Daoy (cell line): ENCODE results near the gene ENDOG. TPM values are rescaled to one million over a fixed set of nuclear protein-coding genes. Genes with fewer than 3 reads are reported as not detected.
"Not testable (repeated sequence)": the region's sequence is repeated elsewhere in the genome, so short reads cannot be mapped to it uniquely, and the experiment has no call there.

Experiments used
- DNase-seq: peaks from one replicate; pipeline ENCODE4 v3.0.0-alpha.2; 2015; ENCODE audit warnings: low read depth
- total RNA-seq: library from RNA; depleted of rRNA; stranded (reverse); fragments of >200 nt; shearing (Covaris generic); gene quantifications from 2 replicates; pipeline ENCODE4 v1.2.3, GENCODE V29; 2014

ENDOG gene
- total RNA-seq, 1 experiment from 2014 or later = 14.1 TPM

DNA sequence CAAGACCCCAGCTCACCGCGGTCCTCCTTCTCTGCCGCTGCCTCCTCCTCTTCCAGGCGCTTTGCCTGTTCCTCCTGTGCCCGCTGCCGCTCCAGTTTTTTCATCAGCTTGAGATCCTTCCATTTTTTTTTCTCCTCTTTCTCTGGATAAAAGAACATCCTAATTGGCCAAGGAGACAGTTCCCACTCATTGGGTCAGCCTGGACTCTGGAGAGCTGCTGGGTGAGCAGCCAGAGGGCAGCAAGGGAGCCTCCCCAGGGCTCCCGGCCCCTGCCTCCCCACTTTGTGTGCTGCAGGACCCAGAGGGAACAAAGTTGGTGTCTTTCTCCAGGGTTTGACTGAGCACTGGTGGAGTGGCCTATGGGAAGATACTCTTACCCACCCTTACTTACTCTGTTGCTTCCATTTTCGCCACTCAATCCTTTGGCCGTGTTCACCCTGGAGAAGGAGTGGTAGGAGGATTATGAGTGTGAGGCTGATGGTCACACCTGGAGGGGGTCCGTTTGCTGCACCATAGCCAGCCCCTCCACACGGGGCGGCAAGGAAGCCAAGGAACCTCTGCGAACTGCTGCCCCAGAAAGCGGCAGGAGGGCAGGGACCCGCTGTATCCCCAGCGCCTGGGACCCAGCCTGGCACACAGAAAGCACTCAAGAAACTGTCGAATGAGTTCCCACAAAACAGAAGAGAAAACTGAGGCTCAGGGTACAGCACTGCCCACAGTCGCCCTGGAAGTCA is 10.6 kb downstream of the ENDOG start:
- DNase-seq = no peak

DNA sequence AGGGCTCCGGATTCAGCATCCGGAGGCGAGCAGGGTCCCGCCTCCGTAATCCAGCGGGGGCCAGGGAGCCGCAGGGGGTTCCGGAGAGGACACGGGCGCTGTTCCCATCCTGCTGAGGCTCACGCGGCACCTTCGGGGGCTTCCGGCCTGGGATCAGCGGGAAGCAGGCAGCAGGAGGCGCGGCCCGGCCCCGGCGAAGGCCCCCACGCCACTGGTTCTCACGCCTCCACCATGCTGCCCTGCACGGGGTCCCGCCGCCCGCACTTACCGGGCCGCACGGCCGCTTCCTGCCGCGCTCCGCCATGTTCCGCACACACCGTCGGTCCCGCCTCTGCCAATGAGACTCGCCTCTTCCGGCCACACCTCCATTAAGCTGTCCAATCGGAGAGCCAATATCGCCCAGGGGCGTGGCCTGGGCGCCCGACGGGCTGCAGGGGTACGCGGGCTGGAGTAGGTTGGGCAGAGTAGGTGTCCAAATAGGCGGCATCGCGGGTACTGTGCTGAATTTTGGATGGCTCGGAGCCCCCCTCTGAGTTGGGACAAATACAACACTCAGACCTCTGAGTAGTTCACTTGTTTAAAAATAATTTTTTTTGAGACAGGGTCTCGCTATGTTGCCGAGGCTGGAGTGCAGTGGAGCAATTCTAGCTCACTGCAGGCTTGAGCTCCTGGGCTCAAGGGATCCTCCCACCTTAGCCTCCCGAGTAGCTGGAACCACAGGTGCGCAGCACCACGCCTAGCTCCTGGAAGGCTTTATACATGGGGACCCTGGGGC is 11.4 kb downstream of the ENDOG start, which contains the start of gene SPOUT1:
SPOUT1 (minus strand) TSS at position 318 of the 775 bp plus-strand sequence; CDS start at position 304, 14 bp downstream.
- peak; percentile 98 for DNase-seq

DNA sequence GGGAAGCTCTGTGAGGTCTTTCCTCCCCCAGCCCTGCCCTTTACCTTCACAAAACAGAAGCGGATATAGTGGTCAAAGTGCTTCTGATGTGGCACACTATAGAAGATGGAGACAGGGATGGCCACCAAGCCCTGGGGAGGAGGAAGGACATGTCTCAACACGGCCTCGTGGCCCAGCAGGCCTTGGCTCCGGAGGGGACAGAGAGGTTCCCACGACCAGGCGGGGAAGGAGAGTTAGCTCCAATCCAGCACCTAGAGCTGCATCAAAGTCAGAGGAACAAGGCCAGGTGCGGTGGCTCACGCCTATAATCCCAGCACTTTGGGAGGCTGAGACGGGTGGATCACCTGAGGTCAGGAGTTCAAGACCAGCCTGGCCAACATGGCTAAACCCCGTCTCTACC is 15.4 kb downstream of the ENDOG start:
- DNase-seq = no peak

DNA sequence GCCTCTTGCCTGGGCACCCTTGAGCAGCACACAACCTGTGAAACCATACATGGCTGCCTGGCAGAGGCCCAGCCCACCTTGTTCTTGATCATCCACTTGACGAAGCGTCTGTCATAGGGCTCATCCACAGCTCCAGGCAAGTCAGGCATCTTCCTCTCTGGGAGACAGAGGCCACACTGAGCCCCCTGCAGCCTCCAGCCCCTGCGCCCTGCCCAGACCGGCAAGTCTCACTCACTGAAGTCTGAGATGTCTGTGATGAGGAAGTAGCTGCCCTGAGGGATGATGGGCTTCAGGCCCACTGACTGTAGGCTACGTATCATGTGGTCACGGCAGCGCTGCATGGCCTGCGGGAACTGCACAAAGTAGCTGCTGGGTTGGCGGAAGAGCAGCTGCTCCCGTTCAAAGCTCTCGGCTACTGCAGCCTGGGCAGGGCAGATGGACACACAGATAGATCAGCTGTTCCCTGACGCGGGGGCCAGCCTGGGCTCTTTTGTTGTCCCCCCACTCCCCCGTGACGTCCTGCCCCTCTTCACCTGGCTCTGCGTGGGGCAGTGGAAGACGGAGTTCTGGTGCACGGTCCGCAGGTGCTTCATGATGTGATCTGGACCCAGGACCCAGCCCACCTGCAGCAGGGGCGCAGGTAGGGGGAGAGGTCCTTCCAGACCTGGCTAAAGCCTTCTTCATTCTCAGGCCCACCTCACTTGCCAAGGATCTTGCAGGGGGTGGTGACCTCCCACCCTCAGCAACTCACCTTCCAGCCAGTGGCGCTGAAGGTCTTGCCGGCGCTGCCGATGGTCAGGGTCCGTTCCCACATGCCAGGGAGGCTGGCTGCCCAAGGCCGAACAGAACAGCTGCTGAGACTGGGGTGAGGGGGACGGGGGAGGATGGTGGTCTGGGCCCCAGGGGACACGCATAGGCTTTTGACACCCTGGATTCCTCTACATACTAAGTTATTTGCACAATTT is 17.2 kb downstream of the ENDOG start:
- DNase-seq = no peak

DNA sequence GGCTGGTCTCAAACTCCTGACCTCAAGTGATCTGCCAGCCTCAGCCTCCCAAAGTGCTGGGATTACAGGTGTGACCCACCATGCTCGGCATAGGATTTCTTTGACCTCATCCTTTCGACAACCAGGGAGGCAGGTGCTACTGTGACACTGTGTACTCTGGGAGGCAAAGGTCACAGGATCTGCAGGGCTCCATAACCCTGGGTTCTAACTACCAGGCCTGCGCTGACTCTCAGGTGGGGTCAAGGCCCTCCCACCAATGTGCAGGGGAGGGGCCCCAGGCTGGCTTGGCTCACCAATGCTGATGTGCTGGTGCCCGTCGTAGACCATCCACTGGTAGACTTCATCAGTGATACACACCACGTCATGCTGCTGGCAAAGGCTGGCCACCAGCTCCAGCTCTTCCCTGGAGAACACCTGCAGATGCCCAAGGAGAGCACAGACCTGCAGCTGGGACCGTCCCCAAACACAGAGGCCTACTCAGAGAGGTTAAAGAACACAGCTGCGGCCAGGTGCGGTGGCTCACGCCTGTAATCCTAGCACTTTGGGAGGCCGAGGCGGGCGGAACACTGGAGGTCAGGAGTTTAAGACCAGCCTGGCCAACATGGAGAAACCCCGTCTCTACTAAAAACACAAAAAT is 18.3 kb downstream of the ENDOG start:
- no peak for DNase-seq

DNA sequence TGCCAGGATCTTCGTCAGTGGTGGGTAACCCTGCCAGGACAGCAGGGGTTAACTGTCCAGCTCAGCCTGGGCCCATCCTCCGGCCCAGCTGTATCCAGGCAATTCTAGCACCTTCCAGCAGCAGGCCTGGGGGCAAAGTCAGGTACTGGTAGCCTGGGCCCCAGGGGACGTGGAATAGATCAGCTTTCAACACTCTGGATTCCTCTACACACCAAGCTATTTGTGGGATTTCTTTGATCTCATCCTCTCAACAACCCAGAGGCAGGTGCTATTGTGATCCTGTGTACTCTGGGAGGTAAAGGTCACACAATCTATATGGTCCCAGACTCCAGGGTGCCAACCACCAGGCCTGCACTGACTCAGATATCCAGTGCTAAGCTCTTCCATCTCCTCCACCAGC is 20.0 kb downstream of the ENDOG start:
- DNase-seq = no peak

DNA sequence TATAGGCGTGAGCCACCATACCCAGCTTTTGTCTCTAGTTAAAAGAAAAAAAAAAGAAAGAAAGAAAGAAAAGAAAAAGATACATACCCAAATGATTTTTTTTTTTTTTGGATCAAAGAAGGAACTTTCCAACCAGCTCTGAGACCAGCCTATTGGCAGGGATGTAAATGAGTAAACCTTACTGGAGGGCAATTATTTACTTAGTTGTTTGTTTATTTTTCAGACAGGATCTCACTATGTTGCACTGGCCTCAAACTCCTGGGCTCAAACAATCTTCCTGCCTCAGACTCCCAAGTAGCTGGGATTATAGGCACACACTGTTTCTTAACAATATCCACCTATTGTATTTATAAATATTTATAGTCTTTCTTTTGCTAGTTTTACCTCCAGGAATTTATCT is 22.2 kb downstream of the ENDOG start:
- DNase-seq = no peak

DNA sequence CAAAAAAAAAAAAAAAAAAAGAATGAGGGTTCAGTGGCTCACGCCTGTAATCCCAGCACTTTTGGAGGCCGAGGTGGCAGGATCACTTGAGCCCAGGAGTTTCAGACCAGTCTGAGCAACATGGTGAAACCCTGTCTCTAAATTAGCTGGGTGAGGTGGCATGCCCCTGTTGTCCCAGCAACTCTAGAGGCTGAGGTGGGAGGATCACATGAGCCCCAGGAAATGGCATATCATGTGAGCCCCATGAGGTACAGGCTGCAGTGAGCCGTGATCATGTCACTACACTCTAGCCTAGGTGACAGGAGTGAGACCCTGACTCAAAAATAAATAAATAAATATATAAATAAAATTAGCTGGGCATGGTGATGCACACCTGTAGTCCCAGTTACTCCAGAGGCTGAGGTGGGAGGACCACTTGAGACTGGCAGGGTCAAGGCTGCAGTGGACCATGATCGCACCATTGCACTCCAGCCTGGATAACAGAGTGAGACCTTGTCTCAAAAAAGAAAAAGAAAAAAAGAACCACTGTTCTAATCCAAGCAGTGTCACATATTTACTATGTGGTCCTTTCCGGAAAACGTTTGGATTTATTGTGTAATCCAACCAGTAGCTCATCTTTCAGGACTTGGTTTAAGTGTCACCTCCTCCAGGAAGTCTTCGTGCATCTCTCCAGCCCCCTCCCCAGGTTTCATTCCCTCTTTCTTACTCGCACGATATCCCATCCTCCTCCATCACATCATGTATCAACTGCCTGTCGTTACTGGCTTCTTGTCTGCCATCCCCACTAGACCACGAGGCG is 23.6 kb downstream of the ENDOG start:
- no peak for DNase-seq

DNA sequence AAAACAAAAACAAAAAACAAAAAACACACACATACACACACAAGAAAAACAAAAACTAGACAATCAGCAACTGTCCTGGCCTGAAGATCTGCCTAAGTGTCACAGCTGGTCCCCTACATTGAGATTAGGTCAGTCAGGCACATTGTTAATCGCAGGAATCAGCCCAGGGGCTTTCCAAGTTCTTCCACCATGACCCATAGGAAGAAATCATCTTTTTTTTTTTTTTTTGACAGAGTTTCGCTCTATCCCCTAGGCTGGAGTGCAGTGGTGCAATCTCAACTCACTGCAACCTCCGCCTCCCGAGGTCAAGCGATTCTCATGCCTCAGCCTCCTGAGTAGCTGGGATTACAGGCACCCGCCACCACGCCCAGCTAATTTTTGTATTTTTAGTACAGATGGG is 24.9 kb downstream of the ENDOG start:
- DNase-seq = not testable (repeated sequence)

DNA sequence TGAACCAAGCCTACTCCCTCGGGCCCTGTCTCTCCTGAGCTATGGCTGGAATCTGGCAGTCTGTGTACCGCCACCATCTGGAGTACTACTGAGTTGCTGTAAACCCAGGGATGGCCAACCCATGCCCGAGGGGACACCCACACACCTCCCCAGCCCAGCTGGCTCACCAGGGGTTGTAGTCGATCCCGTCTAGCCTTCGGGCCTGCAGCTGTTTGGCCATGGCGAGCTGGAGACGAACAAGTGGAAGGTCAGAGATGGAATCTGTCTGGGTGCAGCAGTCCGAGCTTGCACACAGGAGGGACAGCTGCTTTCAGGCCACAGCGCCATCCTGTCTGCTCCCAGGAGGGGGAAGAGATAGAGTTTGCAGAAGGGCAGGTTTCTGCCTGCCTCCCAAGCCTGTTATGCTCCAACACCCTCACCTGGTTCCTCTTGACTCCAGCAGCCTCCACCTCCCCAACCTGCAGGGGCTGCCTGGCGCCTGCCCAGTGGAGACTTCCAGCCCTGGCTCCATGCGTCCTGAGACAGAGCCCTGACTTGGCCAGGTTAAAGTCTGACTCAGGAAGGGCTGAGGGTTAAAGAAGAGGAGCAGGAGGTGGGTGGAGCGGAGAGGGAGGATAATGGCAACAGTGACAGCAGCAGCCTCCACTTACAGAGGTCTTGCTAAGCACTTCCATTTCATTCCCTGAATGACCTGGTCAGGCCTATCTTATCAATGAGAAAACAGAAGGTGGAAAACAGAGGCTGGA is 27.1 kb downstream of the ENDOG start:
- DNase-seq = no peak

DNA sequence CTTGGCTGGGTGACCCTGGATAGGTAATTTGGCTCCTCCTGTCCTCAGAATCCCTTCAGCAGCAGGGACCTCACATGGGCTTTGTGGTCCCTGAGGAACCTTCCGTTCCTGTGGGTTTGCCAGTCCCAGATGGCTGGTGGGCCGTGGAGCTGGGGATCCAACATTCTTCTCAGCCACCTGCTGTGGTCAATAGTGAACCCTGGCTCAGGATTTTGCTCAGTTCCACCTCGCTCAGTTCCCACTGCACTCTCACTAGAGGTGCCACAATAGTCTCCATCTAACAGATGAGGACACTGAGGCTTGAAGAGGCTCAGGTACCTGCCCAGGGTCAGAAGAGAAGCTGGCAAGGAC is 28.4 kb downstream of the ENDOG start:
- DNase-seq = no peak

DNA sequence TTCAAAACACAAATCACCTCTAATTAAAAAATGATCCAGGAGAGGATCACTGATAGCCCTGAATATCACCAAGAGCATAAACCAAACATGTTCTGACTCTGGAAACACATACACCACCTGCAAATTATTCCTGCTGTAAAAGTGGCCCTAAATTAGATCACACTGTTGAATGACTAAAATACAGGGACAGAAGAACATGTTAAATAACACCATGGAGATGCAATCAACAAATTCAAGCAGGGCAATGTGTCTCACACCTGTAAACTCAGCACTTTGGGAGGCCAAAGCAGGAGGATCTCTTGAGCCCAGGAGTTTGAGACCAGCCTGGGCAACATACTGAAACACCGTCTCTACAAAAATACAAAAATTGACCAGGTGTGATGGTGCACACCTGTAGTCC is 29.5 kb downstream of the ENDOG start:
- no peak for DNase-seq

DNA sequence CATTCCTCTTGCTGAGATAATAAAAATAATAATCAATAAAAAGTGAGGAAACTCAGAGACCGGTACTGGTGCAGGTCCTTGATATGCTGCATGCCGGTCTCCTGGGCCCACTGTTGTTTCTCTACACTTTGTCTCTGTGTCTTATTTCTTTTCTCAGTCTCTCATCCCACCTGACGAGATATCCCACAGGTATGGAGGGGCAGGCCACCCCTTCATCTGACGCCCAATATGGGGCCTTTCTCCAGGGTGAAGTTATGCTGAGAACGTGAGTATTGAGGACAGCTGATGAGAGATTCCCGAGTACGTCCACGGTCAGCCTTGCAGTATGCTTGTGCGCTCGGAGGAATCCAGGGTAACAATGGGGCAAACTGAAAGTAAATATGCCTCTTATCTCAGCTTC is 32.7 kb downstream of the ENDOG start:
- DNase-seq = not testable (repeated sequence)

DNA sequence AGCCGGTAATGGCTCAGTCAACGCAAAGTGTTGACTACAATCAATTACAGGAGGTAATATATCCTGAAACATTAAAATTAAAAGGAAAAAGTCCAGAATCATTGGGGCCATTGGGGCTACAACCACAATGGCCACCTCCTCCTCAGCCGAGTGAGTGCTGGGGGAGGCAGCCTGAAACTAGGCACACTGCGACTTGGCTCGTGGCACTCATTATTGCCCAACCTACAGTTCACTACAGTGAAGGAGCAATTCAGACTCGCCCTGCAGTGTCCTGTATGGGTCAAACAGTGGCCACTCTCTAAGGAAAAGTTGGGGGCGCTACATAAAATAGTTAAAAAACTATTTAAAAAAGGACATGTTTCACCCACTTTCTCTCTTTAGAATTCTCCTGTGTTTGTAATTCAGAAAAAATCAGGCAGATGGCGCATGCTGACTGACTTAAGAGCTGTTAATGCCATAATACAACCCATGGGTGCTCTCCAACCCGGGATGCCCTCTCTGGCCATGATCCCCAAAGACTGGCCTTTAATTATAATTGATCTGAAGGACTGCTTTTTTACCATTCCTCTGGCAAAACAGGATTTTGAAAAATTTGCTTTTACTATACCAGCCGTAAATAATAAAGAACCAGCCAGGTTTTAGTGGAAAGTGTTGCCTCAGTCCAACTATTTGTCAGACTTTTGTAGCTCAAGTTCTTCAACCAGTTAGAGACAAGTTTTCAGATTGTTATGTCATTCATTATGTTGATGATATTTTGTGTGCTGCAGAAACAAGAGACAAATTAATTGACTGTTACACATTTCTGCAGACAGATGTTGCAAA is 33.7 kb downstream of the ENDOG start:
- not testable (repeated sequence) for DNase-seq

DNA sequence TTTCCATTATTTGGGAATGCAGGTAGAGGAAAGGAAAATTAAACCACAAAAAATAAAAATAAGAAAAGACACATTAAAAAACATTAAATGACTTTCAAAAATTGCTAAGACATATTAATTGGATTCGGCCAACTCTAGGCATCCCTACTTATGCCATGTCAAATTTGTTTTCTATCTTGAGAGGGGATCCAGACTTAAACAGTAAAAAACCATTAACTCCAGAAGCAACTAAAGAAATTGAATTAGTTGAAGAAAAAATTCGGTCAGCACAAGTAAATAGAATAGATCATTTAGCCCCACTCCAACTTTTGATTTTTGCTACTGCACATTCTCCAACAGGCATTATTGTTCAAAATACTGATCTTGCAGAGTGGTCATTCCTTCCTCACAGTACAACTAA is 34.3 kb downstream of the ENDOG start:
- not testable (repeated sequence) for DNase-seq

DNA sequence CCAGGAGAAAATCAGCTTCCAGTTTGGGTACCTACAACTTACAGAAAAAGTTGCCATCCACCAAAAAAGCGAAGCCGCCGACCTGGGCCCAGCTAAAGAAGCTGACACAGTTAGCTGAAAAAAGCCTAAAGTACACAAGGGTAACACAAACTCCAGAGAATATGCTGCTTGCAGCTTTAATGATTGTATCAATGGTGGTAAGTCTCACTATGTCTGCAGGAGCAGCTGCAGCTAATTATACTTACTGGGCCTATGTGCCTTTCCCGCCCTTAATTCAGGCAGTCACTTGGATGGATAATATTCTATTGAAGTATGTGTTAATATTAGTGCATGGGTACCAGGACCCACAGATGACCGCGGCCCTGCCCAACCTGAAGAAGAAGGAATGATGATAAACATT is 36.2 kb downstream of the ENDOG start:
- not testable (repeated sequence) for DNase-seq

DNA sequence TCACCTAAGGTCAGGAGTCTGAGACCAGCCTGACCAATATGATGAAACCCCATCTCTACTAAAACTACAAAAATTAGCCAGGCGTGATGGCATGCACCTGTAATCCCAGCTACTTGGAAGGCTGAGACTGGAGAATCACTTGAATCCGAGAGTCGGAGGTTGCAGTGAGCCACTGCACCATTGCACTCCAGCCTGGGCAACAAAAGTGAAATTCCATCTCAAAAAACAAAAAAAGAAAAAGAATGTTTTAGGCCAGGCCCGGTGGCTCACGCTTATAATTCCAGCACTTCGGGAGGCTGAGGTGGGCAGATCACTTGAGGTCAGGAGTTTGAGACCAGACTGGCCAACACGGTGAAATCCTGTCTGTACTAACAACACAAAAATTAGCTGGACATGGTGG is 40.2 kb downstream of the ENDOG start:
- DNase-seq = not testable (repeated sequence)

DNA sequence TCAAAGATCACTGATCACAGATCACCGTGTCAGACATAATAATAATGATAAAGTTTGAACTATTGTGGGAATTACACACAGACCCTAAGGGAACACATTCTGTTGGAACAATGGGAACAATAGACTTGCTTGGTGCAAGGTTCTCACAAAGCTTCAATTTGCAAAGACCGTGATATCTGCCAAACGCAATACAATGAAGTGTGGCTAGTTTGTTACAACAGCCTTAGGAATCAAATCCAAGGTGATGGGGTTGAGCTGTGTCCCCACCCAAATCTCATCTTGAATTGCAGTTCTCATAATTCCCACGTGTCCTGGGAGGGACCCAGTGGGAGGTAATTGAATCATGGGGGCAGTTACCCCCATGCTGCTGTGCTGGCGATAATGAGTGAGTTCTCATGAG is 42.6 kb downstream of the ENDOG start:
- DNase-seq = no peak

DNA sequence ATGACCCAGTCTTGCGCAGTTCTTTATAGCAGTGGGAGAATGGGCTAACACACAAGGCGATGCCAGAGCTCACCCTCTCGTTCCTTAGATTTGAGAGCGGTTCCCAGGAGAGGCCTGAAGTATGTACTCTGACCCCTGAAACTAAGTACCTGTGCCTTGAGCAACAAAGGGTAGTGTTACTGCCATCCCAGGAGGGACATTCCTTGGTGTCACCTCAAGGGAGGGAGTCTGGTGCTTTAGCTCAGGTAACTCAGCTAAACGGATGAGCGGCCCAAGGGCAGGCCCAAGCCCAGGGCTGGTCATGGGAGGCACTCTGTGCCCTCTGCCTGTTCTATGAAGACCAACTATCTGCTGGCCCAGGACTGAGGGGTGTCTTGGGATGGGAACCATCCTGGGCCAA is 43.2 kb downstream of the ENDOG start:
- no peak for DNase-seq
